Activated CD4-positive, alpha-beta T cell treated with anti-CD3 and anti-CD28 coated beads, Interleukin-2, amount 10 ng/mL, durations not matched to agents 7 days and 5 days (primary cell): ENCODE results near the gene TENM4. TPM values are rescaled to one million over a fixed set of nuclear protein-coding genes. Genes with fewer than 3 reads are reported as not detected.

Experiments used
- CTCF ChIA-PET: fragments of 350-600 bp; sonication (Branson Sonifier 250); formaldehyde crosslinking; loops from one replicate; lab custom pipeline; 2021; ENCODE audit warnings: antibody characterized with exemption; lab: Charles Lee
- POLR2A ChIA-PET: fragments of 350-600 bp; sonication (Branson Sonifier 250); formaldehyde crosslinking; loops from one replicate; lab custom pipeline; 2021; ENCODE audit warnings: antibody characterized with exemption; lab: Charles Lee
- DNase-seq: peaks from one replicate; pipeline ENCODE4 v3.0.0-alpha.2; 2020
- H3K27ac Mint-ChIP-seq: one replicate; pipeline ENCODE4 v1.8.0; 2021; ENCODE audit warnings: mild to moderate bottlenecking, moderate library complexity, mixed read lengths
- H3K27me3 Mint-ChIP-seq: one replicate; pipeline ENCODE4 v1.8.0; 2021; ENCODE audit warnings: mixed read lengths
- H3K36me3 Mint-ChIP-seq: one replicate; pipeline ENCODE4 v1.8.0; 2021; ENCODE audit warnings: low read depth, mixed read lengths
- H3K4me1 Mint-ChIP-seq: one replicate; pipeline ENCODE4 v1.8.0; 2021; ENCODE audit warnings: mixed read lengths
- H3K4me3 Mint-ChIP-seq: one replicate; pipeline ENCODE4 v1.8.0; 2021; ENCODE audit warnings: mild to moderate bottlenecking, moderate library complexity, mixed read lengths
- H3K9me3 Mint-ChIP-seq: one replicate; pipeline ENCODE4 v1.8.0; 2021; ENCODE audit warnings: mixed read lengths
- total RNA-seq, 2 experiments: library from RNA; stranded (reverse); gene quantifications; one replicate each; pipeline ENCODE4 v1.2.3, GENCODE V29; 2021

The TENM4 gene
- total RNA-seq, 2 experiments from 2014 or later = not detected

DNA sequence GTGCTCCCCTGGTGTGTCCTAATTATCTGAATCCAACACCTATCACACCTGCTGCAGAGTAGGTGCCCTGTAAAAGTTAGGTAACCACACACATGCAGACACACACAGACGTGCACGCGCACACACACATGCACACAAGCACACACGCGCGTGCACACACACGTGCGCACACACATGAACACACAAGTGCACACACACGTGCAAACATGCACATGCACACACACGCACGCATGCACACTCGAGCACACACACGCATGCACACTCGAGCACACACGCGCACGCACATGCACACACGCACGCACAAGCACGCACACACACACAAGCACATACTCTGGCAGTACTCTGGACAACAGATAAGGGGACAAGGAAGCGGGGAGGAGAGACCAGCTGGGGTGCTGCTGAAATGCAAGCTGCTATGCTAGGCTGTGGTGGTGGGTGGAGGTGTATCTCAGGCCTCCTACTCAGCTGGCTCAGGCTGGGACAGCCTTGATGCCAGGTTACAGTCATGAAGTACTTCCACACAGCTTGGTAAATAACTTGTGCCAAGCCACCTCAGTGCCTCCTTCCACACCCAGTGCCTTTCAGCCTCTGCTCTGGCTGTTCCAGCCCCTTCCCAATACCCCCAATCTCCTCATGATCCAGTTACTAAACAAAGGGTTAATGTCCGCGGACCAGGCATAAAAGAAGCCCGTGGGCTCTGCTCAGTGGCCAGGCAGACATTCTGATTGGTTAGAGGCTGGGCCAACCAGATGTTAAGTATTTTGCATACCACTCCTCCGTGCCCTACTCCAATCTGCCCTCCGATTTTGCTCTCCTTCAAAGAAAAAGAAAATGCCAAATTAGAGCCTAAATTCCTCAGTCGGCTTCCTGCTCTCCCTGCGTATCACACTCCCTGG lies 374.1 kb downstream of the TENM4 start:
- H3K9me3 Mint-ChIP-seq = no peaks in the 10 kb centered on the region
- H3K27me3 Mint-ChIP-seq = no peaks in the 10 kb centered on the region
- H3K27ac Mint-ChIP-seq = no peak overlapping the region
- ChIA-PET POLR2A (no interaction called here), CTCF (interaction anchor here (0.6 to 1.2 kb wide), 2 partner anchors 33 to 284 kb away, joined by 3 read pairs; no protein-coding TSS in a partner anchor)
- H3K4me3 Mint-ChIP-seq = no peak overlapping the region
- H3K36me3 Mint-ChIP-seq = no peaks in the 10 kb centered on the region
- H3K4me1 Mint-ChIP-seq = no peaks in the 10 kb centered on the region
- DNase-seq = no peak

DNA sequence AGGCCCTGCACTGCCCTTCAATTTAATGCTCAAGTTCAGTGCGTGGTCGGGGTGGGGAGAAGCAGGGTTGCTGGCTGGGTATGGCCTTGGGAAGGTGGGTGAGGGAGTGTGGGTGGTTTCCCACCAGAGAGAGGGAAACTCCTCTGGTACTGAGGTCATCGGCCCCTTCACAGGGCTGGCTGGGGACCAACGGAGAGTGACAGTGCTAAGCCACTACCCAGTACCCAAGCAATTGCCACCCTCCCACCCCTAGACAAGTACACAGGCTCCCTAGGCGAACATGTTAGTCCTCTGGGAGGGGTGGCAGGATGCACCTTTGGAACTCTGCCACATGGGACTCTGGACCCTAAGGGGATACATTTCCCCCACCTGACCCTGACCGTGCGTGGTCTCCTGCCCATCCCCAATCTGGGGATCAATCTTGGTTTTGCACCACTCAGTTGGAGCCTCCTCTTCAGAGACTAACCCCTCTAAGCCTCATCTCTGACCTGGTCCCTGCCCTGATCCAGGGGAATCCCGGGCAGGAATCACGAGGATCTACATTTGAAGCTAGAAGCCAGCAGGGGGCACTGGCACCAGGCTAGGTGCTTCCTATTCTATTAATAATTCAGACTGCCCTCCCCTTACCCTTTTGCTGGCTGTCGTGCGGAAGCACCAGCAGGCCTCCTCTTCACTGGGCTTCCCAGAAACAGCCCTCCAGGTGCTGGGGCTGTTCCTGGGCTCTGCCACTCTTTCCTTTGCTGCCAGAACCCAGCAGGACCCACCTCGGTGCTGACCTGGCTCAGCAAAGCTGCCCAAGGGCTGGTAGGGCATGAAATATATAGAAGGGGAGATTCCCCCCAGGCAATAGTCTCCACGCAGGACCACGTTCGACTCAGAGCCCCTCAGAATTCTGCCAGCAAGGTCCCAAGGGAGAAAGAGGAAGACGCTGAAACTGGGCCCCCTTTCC lies 377.7 kb downstream of the TENM4 start:
- no peak for DNase-seq
- Mint-ChIP-seq H3K4me1 (no peaks in the 10 kb centered on the region), H3K27me3 (no peaks in the 10 kb centered on the region), H3K36me3 (no peaks in the 10 kb centered on the region), H3K4me3 (no peak overlapping the region), H3K27ac (no peak overlapping the region), H3K9me3 (no peaks in the 10 kb centered on the region)
- ChIA-PET CTCF (no interaction called here), POLR2A (no interaction called here)

DNA sequence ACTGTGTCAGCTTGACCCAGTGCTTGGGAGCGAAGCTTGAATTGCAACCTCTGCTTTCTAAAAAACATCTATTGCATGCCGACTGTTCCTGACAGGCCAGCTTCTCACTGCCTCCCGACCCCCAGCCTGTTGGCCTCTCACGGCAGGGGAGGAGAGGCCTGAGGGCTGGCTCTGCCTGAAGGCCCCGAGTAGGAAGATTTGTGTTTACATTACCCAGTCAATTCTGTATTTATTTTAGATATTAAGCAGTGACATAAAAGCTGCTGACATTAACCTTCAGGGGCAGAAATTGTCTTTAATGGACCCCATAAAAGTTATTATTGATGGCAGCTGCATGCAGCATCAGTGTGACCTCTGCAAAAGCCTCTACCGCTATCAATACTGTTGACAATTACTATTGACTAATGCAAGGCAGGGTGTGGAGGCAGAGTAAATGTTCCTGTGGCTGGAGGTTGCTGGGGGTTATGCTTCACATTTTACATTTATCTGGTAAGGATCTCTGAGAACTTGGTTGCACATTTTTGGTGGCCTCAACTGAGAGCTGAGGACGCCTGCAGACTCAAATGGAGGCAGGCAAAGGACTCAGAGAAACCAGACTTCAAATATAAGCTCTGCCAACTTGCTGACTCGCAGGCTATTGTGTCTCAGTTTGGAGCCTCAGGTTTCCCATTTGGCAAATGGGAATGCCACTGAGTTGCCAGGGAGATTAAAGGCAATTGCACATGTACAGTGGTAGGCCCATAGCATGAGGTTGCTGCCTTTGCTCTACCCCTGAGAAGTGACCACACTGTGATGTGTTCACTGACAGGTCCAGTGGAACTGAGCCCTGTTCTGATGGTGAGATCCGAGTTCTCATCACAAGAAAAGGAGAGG lies 380.5 kb downstream of the TENM4 start:
- DNase-seq = no peak
- ChIA-PET POLR2A (no interaction called here), CTCF (no interaction called here)
- H3K9me3 Mint-ChIP-seq = no peaks in the 10 kb centered on the region
- H3K27ac Mint-ChIP-seq = no peak overlapping the region
- H3K27me3 Mint-ChIP-seq = no peaks in the 10 kb centered on the region
- no peak overlapping the region for H3K4me3 Mint-ChIP-seq
- no peaks in the 10 kb centered on the region for H3K36me3 Mint-ChIP-seq
- no peaks in the 10 kb centered on the region for H3K4me1 Mint-ChIP-seq

DNA sequence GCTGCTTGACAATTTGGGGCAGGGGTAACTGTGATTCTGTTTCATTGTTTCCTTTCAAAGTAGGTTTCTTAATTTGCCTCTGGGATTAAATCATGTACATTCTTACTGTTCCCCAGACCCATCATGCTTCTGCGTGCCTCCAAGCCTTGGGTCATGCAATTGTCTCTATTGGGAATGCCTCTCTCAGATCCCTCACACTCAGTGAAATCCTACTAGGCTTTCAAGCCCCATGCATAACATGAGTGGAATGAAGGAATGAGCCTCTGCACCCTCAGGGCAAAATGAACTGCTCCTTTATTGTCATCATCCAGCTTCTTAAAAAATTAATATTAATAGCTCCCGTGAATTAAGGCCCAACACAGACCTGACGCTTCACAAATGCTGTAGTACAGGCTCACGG lies 381.7 kb downstream of the TENM4 start:
- POLR2A ChIA-PET = no interaction called here
- DNase-seq = no peak
- Mint-ChIP-seq H3K9me3 (no peaks in the 10 kb centered on the region), H3K27me3 (no peaks in the 10 kb centered on the region), H3K4me1 (no peaks in the 10 kb centered on the region), H3K36me3 (no peaks in the 10 kb centered on the region), H3K4me3 (no peak overlapping the region), H3K27ac (no peak overlapping the region)
- CTCF ChIA-PET = no interaction called here

DNA sequence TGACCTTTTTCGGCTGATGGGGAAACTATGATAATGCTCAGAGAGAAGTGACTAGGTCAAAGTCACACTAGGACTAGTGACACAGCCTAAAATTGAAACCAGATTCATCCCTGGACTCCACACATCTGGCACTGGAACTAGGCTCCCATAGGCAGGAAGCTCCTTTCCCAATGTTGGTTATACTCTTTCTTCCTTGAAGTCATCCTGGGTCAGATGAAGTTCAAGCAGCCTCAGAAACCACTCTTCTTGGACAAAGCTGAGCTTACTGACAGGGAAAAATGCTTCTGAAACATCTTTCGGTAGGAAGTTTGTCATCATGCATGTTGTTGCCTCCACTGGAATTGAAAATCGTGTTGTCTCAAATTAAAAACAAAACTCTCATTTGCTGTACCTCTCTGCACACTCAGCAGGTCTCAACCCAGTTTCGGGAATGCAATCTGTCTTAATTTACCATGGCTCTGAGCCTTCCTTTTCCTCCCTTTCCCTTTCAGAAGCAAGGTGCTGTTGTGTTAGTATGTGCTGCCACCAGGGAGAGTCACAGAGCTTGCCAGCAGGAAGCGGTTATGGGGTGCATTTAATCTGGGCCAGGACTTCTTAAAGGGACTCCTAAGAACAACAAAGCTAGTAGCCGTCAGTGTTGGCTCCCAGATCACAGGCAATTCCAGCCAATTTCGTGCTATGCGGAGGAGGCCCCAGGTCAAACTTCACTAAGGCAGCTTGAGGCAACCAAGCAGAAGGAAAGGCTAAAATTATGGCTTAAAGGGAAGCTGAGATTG lies 384.8 kb downstream of the TENM4 start:
- Mint-ChIP-seq H3K27me3 (peaks cover 3% of the 10 kb centered on the region), H3K27ac (no peak overlapping the region), H3K9me3 (no peaks in the 10 kb centered on the region), H3K4me1 (no peaks in the 10 kb centered on the region), H3K36me3 (no peaks in the 10 kb centered on the region), H3K4me3 (no peak overlapping the region)
- no peak for DNase-seq
- CTCF ChIA-PET = no interaction called here
- POLR2A ChIA-PET = no interaction called here

DNA sequence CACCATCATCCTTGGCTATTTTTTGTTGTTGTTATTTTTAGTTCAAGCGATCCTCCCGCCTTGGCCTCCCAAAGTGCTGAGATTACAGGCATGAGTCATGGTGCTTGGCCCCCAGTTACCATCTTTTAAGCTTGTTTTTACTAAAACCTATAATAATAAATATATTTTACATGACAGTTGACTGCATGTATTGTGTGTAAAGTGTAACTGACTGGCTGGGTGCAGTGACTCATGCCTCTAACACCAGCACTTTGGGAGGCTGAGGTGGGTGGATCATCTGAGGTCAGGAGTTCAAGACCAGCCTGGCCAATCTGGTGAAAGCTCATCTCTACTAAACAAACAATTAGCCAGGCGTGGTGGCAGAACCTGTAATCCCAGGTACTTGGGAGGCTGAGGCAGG lies 386.2 kb downstream of the TENM4 start:
- POLR2A ChIA-PET = no interaction called here
- Mint-ChIP-seq H3K27ac (no peak overlapping the region), H3K9me3 (no peaks in the 10 kb centered on the region), H3K27me3 (peaks cover 3% of the 10 kb centered on the region), H3K4me1 (no peaks in the 10 kb centered on the region), H3K4me3 (no peak overlapping the region), H3K36me3 (no peaks in the 10 kb centered on the region)
- no peak for DNase-seq
- CTCF ChIA-PET = no interaction called here

DNA sequence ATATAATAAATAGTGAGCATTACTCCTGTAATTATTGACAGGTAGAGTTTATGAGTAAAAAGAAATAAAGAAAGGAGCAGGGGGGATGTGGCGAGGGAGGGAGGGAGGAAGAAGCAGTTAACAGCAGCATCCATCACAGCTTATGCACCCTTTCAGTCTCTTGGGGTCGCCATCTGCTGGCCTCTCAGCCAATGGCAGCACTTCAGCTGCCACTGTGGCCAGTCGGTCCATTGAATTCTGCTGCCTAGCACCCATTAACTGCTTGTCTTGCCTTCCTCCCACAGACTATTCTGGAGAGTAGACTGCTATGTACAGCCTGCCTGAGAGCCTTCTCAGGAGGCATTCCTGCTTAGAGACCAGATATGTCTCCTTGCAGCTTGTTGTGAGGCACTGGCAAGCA lies 388.3 kb downstream of the TENM4 start:
- DNase-seq = no peak
- Mint-ChIP-seq H3K27ac (no peak overlapping the region), H3K4me3 (no peak overlapping the region), H3K4me1 (no peaks in the 10 kb centered on the region), H3K36me3 (no peaks in the 10 kb centered on the region), H3K9me3 (no peaks in the 10 kb centered on the region), H3K27me3 (peaks cover 3% of the 10 kb centered on the region)
- POLR2A ChIA-PET = no interaction called here
- CTCF ChIA-PET = interaction anchor here (0.9 kb wide), 1 partner anchor 38 kb away, joined by 3 read pairs; no protein-coding TSS in a partner anchor

DNA sequence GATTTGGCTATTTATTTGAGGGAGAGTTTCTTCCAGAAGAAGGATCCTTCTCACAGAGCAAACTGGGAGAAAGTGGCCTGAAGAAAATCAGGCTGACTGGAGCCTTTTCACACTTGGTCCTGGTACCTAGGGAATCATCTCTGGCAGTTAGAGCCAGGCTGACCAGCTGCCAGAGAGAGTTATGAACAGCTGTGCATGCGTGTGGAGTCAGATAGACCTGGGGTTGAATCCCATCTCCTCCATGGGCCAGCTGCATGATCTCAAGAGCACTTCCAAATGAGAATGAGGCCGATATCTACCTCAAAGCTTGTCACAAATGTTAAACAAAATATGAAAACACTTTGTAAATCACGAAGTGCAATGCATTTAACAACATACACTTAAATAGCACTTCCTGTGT lies 390.0 kb downstream of the TENM4 start:
- no peak overlapping the region for H3K4me3 Mint-ChIP-seq
- H3K27me3 Mint-ChIP-seq = peaks cover 3% of the 10 kb centered on the region
- no peaks in the 10 kb centered on the region for H3K9me3 Mint-ChIP-seq
- ChIA-PET POLR2A (no interaction called here), CTCF (no interaction called here)
- no peak overlapping the region for H3K27ac Mint-ChIP-seq
- H3K4me1 Mint-ChIP-seq = no peaks in the 10 kb centered on the region
- no peaks in the 10 kb centered on the region for H3K36me3 Mint-ChIP-seq
- no peak for DNase-seq

DNA sequence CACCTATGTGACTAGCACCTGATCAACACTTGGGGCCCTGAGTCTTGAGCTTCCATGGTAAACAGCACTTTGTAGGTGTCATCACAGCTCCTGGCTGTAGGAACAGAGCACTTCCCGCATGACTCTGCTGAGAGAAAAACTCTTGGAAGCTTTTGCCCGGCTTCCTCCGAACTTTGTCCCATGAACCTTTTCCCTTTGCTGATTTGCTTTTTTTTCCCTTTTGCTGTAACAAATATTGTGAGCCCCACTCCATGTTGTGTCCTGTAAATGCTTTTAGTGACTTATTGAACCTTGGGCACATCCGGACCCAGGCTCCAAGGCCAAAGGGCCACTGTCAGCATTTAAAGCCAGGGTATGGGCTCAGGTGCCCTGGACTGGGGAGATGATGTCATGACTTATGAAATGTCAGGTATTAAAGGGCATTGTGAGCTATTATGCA lies 391.1 kb downstream of the TENM4 start:
- no peak overlapping the region for H3K27ac Mint-ChIP-seq
- DNase-seq = no peak
- POLR2A ChIA-PET = interaction anchor here (0.7 kb wide), 1 partner anchor 250 kb away, joined by 3 read pairs; no protein-coding TSS in a partner anchor
- H3K36me3 Mint-ChIP-seq = no peaks in the 10 kb centered on the region
- no peak overlapping the region for H3K4me3 Mint-ChIP-seq
- peaks cover 3% of the 10 kb centered on the region for H3K27me3 Mint-ChIP-seq
- CTCF ChIA-PET = no interaction called here
- H3K4me1 Mint-ChIP-seq = no peaks in the 10 kb centered on the region
- no peaks in the 10 kb centered on the region for H3K9me3 Mint-ChIP-seq

DNA sequence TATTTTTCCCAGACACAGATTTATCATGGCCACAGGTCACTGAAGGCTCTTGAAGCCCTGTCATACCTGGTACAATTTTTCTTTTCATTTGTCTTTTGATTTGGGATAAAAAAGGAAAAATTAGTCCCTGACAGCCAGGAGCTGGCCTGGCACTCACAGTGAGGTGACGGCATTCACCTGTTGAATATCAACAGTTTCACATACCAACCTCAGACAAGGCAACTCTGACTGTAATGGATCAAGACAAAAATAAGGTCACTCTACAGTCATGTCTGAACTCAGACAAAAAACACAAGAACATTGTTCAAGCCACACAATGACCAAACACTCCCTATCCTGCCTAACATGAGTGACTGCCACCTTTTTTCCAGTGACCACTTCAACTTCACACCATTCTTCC lies 392.9 kb downstream of the TENM4 start:
- CTCF ChIA-PET = no interaction called here
- Mint-ChIP-seq H3K27ac (no peak overlapping the region), H3K4me1 (no peaks in the 10 kb centered on the region), H3K4me3 (no peak overlapping the region), H3K27me3 (peaks cover 3% of the 10 kb centered on the region), H3K9me3 (no peaks in the 10 kb centered on the region), H3K36me3 (no peaks in the 10 kb centered on the region)
- POLR2A ChIA-PET = no interaction called here
- DNase-seq = no peak

DNA sequence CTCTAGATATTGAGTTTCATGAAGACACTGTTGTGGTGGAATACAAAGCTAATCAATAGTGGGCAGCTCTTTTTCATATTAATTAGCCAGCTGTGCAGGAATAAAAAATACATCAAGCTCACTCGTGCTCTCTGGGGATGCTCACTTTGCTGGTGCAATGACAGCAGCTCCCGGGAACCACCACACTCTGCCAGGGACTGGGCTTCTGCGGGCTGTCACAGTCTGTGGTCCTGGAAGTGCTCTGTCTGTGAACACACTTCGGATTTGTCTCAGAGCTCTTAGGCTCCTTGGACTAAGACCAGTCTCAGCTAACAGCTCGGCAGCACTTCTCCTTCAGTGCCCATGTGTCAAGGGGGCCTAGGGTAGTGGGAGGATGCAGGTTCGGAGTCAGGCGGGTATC lies 393.5 kb downstream of the TENM4 start:
- peaks cover 3% of the 10 kb centered on the region for H3K27me3 Mint-ChIP-seq
- H3K4me1 Mint-ChIP-seq = no peaks in the 10 kb centered on the region
- no peaks in the 10 kb centered on the region for H3K9me3 Mint-ChIP-seq
- no peak overlapping the region for H3K4me3 Mint-ChIP-seq
- CTCF ChIA-PET = no interaction called here
- H3K36me3 Mint-ChIP-seq = no peaks in the 10 kb centered on the region
- POLR2A ChIA-PET = no interaction called here
- DNase-seq = no peak
- no peak overlapping the region for H3K27ac Mint-ChIP-seq

DNA sequence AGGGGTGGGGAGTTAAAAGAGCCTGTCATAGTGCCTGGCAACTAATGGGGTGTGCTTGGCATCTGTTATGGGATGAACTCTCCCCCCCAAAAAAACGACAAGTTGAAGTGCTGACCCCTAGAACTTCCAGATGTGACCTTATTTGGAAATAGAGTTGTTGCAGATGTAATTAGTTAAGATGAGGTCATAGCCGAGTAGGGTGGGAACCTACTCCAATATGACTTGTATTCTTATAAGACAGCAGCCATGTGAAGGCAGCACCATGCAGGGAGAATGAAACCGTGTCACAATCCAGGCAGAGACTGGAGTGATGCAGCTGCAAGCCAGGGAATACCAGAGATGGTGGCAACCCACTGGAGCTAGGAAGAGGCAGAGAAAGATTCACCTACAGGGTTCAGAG lies 394.5 kb downstream of the TENM4 start:
- ChIA-PET POLR2A (no interaction called here), CTCF (no interaction called here)
- no peaks in the 10 kb centered on the region for H3K9me3 Mint-ChIP-seq
- DNase-seq = no peak
- no peaks in the 10 kb centered on the region for H3K4me1 Mint-ChIP-seq
- no peaks in the 10 kb centered on the region for H3K27me3 Mint-ChIP-seq
- no peaks in the 10 kb centered on the region for H3K36me3 Mint-ChIP-seq
- H3K4me3 Mint-ChIP-seq = no peak overlapping the region
- no peak overlapping the region for H3K27ac Mint-ChIP-seq
